CD4-positive, alpha-beta T cell treated with Interleukin-17A for 1 hour (primary cell): ENCODE results near the gene MCM7.

ENCODE experiments used
- DNase-seq: peaks from one replicate; pipeline ENCODE4 v3.0.0-alpha.2; 2020

The MCM7 gene

DNA sequence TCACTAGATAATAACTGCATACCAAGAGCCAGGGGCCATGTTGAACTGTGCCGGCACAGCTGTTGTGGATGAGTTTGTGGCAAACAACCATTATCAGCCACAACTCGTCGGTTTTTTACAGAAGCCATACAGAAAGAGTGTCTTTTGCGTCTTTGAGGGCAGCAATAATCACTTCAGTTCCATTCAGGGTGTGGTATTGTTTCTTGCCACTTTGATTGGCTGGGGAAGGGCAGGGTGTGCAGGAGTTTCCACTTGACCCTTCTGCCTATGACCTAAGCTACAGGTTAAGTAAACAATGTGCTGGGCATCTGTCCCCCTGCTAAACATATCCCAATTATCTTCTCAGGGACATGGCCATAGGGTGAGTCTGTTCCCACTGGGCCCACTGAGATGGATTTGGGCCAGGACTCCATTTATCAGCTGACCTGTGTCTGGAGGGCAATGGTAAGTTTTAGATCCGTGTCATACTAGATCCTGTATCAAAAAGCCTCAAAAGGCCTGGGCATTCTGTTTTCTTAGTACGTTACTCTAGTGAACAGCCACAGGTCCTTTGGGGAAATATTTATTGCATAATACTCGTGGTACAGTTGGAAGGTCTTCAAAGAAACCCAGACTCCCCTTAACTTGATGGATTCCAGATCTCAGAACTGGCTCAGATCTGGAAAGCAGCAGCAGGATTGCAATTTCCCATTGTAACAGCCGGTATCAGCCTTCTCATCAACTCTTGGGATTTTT is 35.6 kb downstream of the MCM7 start:
- no peak for DNase-seq

DNA sequence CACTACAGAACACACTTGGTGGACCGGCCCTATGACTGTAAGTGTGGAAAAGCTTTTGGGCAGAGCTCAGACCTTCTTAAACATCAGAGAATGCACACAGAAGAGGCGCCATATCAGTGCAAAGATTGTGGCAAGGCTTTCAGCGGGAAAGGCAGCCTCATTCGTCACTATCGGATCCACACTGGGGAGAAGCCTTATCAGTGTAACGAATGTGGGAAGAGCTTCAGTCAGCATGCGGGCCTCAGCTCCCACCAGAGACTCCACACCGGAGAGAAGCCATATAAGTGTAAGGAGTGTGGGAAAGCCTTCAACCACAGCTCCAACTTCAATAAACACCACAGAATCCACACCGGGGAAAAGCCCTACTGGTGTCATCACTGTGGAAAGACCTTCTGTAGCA is 37.0 kb downstream of the MCM7 start:
- no peak for DNase-seq

- no peak for DNase-seq
Measured at GRCh38 chr7:100063376-100063775, 37.8 kb downstream of the MCM7 start.

DNA sequence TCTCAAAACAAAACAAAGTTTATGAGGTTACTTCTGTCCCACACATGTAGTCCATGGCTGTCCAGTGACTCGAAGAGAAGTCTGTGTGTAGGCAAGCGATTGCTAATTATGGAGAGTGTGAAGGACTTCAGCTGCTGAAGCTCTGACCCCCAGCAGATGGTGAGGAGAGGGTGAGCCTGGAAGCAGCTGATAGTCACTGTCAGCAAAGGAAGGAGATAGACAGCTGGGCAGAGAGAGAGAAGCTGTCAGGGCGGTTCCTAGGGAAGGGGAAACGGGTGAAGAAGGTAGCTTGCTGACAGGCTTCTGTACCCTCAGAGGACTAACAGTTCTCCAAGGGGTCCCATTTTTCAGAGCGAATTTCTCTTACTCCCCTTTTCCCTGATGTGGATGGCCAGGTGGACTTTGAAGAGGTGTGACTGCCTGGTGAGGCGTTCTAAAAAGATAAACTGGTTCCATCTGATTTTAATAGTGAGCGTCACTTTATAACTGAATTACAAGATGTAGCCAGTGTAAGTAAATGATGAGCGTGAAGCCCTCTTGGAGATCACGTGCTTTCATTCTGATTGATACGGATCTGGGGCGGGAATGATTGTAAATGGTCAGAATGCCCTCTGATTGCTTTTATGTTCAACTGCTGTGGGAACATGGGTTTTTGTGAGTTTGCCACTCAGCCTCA is 39.5 kb downstream of the MCM7 start:
- DNase-seq = no peak

DNA sequence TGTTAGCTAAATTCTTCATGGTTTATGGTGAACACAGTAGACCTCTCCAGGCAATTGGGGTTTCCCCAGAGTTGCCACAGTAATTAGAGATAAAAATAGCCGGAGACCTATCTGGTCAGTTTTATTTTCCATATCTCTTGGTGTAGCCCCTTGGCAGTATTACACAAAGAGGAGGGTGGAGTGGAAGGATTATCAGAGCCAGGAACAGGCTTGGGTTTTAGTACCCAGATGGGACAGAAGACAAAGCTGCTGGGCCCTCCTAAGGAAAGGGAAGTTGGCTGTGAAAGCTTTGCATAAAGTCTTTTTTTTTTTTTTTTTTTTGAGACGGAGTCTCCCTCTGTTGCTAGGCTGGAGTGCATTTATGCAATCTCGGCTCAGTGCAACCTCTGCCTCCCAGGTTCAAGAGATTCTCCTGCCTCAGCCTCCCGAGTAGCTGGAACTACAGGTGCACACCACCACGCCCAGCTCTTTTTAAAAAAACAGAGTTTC is 41.9 kb downstream of the MCM7 start:
- no peak for DNase-seq

- no peak for DNase-seq
Measured at GRCh38 chr7:100057006-100057405, 44.2 kb downstream of the MCM7 start.

- peak; percentile 66 for DNase-seq
Measured at GRCh38 chr7:100053215-100053614, 48.0 kb downstream of the MCM7 start.

GRCh38 chr7:100051611-100052010 is 49.6 kb downstream of the MCM7 start:
- DNase-seq = no peak

GRCh38 chr7:100049441-100050291 is 51.5 kb downstream of the MCM7 start, which contains the start of gene ZSCAN21:
TSS of gene ZSCAN21 (plus strand) at chr7:100049774. CDS start at chr7:100057007, 7,233 bp downstream.
- DNase-seq = peak; percentile 83

- DNase-seq = no peak
Measured at GRCh38 chr7:100048680-100049079, 52.5 kb downstream of the MCM7 start.

GRCh38 chr7:100044718-100045117 is 56.5 kb downstream of the MCM7 start:
- DNase-seq = no peak
